Epithelial cell of proximal tubule (primary cell): Measurements from ENCODE around the gene MAD1L1. TPM values are rescaled to one million over a fixed set of nuclear protein-coding genes. Genes with fewer than 3 reads are reported as not detected.

ENCODE experiments used
- DNase-seq: peaks from one replicate; pipeline ENCODE4 v3.0.0-alpha.2; 2011; ENCODE audit warnings: low read depth
- H3K4me3 ChIP-seq: 2 replicates; pipeline ENCODE4 v1.5.1; 2011; ENCODE audit warnings: low read depth, mild to moderate bottlenecking, low read length
- total RNA-seq: library from RNA; depleted of rRNA; stranded (reverse); fragments of >200 nt; gene quantifications from 2 replicates; pipeline ENCODE4 v1.2.3, GENCODE V29; 2015
- TF ChIP-seq, protein P1 (sequence below): conservative IDR thresholded peaks from 2 replicates; pipeline ENCODE4 v1.5.1; 2012; ENCODE audit warnings: low read depth, mild to moderate bottlenecking, low read length

The MAD1L1 gene
- total RNA-seq, 1 donor from 2014 or later = 83.4 TPM

DNA sequence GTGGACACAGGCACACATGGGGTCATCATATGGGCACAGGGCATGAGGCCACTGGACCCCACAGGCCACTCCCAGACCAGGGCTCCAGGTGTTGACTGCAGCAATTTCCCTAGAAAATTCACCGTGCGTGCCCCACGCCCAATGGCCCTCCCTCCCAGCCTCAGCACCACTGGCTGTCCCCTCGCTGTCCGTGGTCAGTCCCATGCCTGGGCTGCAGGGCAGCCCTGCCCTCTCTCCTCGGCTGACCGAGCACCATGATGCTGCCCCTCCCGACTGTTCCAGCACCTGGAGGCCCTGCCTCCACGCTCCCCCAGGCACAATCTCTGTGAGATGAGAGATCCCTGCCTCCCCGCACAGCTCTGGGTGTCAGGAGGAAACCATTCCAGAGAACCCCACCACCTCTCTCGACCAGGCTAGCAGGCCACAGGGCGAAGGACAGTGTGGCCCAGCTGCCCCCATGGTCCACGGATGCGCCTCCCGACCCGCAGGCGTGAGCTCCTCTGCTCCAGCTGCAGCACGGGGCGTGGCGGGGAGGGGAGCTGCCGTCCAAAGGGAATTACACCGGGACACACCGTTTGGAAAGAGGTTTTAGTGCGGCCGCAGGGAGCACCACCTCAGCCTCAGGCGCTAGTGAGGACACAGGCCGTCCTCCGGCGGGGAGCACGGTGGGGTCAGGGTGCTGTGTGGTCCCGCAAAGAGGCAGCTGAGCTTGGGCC, 21.8 kb upstream of the MAD1L1 start:
- no peak overlapping the region for H3K4me3 ChIP-seq
- DNase-seq = no peak
- TF ChIP-seq, protein P1, sequence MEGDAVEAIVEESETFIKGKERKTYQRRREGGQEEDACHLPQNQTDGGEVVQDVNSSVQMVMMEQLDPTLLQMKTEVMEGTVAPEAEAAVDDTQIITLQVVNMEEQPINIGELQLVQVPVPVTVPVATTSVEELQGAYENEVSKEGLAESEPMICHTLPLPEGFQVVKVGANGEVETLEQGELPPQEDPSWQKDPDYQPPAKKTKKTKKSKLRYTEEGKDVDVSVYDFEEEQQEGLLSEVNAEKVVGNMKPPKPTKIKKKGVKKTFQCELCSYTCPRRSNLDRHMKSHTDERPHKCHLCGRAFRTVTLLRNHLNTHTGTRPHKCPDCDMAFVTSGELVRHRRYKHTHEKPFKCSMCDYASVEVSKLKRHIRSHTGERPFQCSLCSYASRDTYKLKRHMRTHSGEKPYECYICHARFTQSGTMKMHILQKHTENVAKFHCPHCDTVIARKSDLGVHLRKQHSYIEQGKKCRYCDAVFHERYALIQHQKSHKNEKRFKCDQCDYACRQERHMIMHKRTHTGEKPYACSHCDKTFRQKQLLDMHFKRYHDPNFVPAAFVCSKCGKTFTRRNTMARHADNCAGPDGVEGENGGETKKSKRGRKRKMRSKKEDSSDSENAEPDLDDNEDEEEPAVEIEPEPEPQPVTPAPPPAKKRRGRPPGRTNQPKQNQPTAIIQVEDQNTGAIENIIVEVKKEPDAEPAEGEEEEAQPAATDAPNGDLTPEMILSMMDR = no peak

DNA sequence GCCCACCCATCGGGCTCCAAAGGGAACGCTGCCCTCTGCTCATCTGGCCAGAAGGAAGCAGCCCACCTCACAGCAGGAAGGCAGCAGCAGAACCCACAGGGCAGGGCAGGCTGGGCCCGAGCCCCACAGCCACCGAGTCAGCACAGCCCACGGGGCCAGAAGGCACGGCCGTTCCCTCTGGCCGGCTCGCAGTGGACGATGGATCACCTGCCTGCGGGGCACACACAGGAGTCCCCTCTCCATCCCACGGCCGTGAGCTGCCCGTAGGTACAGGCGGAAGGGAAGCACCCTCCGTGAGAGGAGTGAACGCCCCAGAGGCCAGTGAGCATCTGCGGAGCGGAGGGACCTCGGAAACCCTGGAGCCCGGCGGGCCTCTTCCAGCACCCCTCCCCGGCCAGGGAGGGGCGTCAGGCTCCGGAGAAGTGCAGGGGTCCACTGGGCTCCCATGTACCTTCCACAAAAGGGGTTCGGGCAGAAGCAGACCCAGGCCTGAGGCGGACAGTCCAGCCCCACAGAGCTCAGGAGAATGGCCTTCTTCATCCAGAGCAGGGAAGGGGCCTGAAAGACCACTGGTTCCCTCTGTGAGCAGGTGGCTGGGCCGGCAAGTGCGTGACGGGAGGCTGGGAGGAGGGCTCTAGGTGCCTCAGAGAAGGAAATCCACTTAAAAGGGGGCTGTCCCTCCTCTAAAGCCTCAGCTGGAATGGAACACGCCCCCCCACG, 20.9 kb upstream of the MAD1L1 start:
- no peak overlapping the region for H3K4me3 ChIP-seq

DNA sequence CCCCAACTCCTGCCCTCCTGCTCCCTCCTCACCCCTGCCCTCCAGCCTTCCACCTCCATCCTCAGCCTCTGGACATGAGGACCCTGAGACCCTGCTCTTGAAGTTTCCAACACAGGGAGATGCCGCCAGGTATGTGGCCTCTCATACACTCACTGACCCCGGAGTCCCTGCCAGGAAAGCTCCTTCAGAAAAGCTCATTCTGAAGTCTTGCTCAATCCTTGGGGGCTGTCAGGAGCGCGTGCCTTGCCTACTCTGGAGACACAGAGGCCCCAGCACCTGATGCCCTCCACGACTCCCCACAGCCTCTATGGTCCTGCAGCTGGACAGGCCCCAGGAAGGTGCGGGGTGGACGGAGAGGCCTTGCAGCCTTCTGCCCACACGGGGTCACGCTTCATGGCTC, 20.3 kb upstream of the MAD1L1 start:
- H3K4me3 ChIP-seq = no peak overlapping the region
- TF ChIP-seq, protein P1 = no peak
- DNase-seq = no peak

More for the DNA sequence above, 20.9 kb upstream of the MAD1L1 start:
- TF ChIP-seq, protein P1 = no peak
- DNase-seq = no peak

DNA sequence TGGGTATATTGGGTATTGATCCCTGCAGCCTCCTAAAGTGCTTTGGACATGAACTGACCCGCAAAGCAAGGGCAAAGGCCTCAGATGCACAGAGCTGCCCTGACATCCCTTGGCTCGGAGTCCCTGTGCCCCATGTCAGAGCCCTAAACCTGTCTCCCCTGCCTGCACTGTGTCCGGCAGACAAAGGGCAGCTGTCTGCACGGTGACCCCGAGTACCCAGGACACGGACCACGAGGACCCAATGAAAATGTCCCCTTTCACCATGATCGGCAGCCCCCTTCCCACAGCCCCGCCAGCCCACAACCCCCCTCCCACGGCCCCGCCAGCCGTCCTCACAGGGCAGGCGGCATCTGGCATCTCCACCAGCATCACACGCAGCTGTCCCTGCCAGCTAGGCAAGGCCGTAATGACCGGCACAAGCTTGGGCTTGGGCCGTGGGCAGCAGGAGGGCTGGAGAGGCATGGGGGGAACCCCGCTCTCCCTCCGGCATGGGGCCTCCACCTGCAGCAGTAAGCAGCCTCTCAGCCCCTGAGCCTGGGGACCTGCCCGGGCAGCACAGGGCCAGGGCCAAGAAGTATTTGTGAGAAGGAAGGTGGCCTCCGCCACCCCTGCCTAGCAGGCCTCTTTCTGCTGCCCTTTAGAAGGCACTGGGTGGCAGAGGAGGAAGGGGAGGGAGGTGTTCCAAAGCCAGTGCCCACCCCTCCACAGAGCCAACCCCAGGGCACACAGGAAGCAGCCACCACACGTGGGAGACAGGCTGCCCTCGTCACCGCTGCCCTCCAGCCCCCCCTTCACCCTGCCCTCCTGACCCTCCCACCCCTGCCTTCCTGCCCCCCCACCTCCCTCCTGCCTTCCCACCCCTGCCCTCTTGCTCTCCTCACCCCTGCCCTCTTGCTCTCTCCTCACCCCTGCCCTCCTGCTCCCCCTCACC, 19.4 kb upstream of the MAD1L1 start:
- no peak for DNase-seq
- no peak overlapping the region for H3K4me3 ChIP-seq
- TF ChIP-seq, protein P1 = no peak

DNA sequence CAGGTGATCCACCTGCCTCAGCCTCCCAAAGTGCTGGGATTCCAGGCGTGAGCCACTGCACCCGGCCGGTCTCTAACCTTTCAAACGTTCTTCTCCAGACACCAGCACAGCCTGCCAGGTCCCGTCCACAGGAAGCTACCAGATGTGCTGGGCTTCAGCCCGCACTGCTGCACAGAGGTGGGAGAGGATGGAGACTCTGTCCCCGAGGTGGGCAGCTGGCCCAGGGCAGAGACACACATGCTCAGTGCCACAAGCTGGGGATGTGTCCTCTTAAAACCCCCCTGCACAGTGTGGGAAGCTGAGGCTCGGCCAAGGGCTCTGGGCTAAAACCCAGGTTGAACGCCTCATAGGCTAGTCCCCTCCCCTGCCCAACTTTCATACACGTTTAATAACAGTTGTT, 18.6 kb upstream of the MAD1L1 start:
- no peak for DNase-seq
- TF ChIP-seq, protein P1 = no peak
- no peak overlapping the region for H3K4me3 ChIP-seq

DNA sequence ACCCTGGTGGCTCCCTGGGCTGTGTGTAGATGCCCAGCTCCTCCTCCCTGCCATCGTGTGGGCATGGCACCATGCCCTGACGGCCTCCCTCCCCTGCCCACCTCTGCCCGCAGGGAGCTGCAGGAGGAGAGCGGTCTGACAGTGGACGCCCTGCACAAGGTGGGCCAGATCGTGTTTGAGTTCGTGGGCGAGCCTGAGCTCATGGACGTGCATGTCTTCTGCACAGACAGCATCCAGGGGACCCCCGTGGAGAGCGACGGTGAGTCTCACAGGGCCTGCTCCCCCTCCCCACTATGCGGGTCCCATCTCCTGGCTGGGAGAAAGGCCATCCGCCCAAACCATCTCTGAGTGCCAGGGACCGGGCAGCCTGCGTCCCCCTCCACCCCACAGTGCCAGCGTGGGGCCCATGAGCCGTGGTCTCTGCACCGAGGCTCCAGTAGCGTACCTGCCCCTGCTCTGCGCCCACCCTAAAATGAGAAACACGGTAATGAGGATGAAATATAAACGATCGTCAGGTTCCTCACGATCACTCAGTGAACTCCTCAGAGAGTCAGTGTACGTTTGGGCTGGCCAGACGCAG, 17.1 kb upstream of the MAD1L1 start:
- TF ChIP-seq, protein P1 = no peak
- no peak for DNase-seq
- H3K4me3 ChIP-seq = no peak overlapping the region
